CD4-positive, alpha-beta T cell treated with Interleukin-21 for 1 hour (primary cell): ENCODE data around the gene PRH2.
A peak's percentile ranks its signal among the peaks of the same experiment; 100 is the strongest.

ENCODE experiments used
- DNase-seq: peaks from one replicate; pipeline ENCODE4 v3.0.0-alpha.2; 2020

Gene PRH2

GRCh38 chr12:10965476-10965875, 36.4 kb downstream of the PRH2 start:
- DNase-seq, result no peak

DNA sequence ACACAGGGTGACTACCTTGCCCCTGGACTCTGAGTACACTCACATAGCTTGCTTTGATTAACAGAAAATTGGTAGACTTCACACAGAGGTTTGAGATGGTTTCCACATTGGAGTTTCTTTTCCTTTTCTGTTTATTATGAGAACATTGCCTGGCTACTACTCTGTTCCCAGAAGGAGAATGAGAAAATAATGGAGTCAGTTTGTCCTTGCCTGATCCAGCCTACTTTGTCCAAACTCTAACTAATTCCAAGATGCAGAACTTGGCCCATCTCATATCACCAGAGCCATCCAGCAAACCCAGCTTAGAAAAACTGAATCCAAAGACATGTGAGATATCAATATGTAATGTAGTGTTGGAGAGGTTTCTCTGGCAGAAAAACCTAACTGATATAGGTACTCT, 37.3 kb downstream of the PRH2 start:
- no peak for DNase-seq

GRCh38 chr12:10967409-10967808, 38.4 kb downstream of the PRH2 start:
- DNase-seq, result no peak

DNA sequence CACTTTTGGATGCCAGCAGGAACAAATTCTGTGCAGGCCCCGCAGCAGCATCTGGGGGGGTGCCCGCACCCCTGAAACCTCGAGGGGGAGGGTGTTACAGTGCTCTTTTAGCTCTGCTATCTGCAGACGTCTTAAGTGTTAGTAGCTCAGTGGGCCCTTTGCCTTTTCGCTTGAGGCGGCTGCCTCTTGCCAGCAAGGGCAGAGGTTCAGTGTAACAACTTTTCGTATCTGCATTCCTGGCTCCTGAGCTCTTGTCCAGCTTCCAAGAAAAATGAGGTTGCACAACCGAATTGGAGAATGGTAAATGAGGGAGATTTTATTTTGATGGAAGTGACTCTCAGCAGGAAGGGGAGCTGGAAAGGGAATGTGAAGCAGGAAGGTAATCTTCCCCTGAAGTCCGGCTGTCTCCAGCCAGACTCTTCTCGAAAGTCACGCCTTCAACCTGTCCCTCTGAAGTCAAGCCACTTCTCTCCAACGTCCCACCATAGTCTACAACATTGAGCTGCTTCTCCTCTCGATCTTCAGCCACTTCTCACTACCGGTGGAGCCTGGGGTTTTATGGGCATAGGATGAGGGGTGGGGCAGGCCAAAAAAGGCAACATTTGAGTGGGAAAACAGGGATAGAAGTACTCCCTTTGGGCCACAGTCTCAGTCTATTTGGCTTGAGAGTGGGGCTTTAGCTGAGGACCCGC, 39.9 kb downstream of the PRH2 start:
- DNase-seq, result no peak

- DNase-seq, result no peak
Measured at GRCh38 chr12:10974965-10975364, 45.9 kb downstream of the PRH2 start.

DNA sequence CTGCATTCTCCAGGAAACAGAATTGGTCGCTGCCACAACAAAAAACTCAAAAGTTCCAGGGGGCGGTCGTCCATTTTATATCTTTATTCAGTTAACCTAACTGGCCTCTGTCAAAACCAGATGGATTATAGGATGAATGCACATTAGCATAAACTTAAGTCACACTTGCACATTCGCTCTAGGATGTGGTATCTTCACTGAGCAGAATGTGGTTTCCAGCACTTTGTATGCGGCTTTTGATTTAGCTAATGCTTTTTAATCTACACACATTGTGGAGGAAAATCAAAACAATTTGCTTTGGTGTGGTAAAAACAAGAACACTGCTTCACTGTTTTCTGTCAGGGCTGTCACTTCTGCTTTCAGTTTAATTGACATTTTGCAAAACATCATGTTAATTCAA, 53.2 kb downstream of the PRH2 start:
- DNase-seq, result peak; percentile 68
